NCI-H1105 (cell line): ENCODE results near the gene PTPRN2.

Source experiments
- DNase-seq: peaks from one replicate; lab custom pipeline; 2025; lab: John Stamatoyannopoulos, UW

PTPRN2 gene

GRCh38 chr7:157884461-157885062, 703.1 kb downstream of the PTPRN2 start:
- DNase-seq: no peak

DNA sequence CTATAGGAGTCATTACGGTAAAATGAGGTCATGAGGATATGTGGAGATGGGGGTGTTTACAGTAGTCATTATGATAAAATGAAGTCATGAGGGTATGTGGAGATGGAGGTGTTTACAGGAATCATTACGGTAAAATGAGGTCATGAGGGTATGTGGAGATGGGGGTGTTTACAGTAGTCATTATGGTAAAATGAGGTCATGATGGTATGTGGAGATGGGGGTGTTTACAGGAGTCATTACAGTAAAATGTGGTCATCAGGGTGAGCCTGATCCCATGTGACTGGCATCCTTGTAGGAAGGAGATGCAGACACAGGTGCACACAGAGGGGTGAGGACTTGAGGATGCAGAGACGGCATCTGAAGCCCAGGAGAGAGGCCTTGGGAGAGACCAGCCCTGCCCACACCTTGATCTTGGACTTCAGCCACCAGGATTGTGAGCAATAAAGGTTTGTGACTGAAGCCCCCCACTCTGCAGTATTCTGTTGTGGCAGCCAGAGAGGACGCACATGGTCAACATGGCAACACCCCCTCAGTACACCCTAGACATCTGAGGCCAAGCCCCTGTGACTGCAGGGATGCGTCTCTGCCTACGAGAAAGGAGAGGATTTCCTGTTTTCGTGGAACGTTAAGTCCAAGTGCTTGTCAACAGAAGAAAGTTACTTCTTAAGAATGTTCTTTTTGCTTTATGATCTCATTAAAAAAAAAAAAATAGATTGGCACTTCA, 706.4 kb downstream of the PTPRN2 start:
- no peak for DNase-seq

- no peak for DNase-seq
Observed at GRCh38 chr7:157879391-157879790, 708.2 kb downstream of the PTPRN2 start.

GRCh38 chr7:157877298-157878090, 710.1 kb downstream of the PTPRN2 start:
- DNase-seq: no peak

DNA sequence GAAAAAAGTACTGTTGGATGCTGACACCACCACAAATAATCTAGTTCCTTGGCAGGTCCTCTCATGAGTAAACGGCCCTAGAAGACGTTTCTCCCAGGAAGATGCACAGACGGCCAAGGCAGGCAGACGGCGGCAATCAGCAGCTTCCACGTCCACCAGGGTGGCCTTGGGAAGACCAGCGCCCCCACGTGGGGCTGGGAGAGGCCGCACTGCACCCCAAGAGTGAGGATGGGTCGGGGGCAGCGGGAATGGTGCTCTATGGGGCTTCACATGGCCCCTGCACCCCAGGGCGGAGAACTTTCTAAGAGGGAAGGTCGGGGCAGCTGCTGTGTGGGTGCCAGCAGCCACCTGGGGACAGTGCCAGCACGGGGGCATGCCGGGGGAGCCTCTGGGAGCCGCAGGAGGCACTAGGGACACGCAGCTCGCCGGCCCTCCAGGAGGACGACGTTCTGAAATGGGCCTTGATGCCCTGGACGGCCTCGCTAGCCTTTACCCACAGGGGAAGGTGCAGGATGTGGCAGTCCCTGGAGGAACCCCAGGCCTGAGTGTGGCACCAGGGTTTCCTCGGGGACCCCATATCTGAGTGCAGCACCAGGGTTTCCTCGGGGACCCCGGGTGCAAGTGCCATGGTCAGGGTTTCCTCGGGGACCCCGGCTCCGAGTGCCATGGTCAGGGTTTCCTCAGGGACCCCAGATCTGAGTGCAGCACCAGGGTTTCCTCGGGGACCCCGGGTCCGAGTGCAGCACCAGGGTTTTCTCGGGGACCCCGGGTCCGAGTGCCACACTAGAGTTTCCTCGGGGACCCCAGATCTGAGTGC, 710.9 kb downstream of the PTPRN2 start:
- no peak for DNase-seq

GRCh38 chr7:157875230-157876179, 712.1 kb downstream of the PTPRN2 start:
- no peak for DNase-seq

GRCh38 chr7:157874870-157875229, 712.8 kb downstream of the PTPRN2 start:
- DNase-seq: no peak

DNA sequence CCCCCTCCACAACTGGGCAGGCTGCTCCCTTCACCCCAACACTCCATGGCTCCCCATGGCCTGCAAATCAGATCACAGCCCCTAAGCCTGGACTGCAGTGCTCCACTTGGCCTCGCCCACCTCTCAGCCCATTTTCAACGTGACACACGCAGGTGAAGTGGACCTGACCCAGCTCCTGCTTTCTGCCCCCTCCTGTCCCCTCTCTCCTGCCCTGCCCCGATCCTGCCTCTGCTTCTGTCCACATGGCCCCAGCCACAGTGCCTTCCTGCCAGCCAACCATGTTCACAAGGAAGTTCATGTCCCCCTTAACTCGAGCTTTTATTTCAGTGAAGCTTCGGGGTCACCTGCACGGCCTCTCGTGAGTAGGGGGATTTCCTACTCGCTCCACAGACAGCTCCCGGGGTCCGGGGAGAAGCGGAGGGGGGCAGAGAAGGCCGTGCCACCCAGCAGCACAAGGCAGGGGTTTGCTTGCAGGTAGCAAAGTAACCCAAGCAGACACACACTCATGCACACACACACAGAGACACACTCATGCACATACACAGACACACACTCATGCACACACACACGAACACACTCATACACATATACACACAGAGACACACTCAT, 713.3 kb downstream of the PTPRN2 start:
- DNase-seq: no peak

DNA sequence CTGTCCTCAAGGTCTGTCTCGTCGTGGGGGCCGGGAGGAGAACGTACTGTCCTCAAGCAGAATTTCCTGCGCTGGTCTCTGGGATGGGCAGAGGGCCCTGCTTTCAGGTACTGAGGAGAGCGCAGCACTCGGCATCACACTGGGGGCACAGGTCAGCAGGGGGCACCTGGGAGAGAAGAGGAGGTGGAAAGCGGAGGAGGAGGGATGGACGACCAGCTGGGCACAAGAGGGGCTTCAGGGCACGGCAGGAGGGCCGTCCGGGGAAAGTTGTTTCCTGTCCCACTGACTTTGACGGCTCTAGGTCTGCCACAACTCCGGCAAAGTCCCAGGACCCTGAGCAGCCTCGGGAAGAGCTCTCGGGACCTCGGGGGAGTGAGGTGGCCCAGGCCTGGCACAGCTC, 714.0 kb downstream of the PTPRN2 start:
- no peak for DNase-seq

GRCh38 chr7:157873181-157873580, 714.4 kb downstream of the PTPRN2 start:
- DNase-seq: no peak

DNA sequence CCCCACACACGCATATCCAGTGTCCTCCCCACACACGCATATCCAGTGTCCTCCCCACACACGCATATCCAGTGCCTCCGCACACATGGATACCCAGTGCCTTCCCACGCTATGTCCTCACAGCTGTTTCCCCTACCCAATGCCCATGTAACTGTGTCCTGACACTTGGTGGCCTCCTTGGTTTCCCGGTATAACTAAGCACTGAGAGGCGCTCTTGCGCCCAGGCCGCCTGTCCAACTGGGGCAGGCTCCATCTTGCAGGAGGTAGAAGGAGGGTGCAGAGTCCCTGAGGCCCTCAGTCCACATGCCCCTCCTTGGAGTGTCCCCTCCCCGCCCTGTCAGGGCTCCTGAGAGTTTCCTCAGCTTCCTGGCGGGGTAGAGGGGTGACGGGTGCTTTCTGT, 715.2 kb downstream of the PTPRN2 start:
- no peak for DNase-seq

- no peak for DNase-seq
Observed at GRCh38 chr7:157871681-157872080, 715.9 kb downstream of the PTPRN2 start.

DNA sequence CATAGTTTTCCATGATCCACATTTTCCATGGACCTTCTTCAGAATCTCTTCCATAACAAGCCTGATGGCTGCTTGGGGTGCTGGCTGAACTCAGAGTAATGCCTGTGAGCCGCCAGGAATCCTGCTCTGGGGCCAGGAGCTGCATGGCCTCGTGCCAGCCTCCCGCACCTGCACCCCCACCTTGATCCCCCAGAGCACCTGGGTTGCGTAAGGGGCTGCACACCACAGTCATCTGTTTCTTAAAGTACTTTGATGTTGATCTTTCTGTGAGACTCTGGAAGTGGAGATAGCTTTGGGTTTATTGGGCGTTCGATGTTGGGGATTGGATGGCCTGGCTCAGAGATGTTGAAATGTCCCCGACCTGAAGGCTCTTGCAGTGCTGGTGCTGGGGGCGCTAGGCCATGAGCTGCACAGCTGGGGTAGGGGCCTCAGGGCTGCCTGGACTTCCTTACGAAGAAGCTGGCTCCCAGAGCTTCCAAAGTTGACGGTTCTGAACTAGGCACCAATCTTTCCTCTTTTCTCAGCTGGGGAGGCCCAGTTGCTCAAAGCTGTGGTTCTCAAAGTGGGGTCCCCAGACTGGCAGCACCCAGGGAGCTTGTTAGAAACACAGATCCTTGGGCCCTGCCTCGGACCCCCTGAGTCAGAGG, 716.9 kb downstream of the PTPRN2 start:
- no peak for DNase-seq

- DNase-seq: no peak
Observed at GRCh38 chr7:157869793-157870192, 717.8 kb downstream of the PTPRN2 start.

- no peak for DNase-seq
Observed at GRCh38 chr7:157867685-157868305, 719.8 kb downstream of the PTPRN2 start.

DNA sequence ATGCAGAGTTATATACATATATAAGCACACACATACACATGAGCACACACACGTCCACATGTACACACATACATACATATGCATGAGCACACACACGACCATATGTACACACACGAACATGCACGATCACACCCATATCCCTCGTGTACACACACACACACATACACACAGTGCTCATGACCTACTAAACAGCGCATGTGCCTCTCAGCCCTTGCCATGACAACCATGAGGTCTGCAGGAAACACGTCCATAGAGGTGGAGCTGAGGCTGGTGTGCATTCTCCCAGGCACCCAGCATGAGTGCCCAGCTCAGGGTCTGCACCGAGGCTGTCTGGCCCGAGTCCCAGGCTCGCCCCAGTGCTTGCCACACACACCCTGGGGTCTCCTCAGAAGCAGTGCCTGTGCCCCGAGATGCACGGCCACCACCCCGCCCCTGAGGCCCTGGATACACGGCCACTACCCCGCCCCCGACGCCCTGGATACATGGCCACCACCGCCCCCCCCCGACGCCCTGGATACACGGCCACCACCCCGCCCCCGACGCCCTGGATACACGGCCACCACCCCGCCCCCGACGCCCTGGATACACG, 721.2 kb downstream of the PTPRN2 start:
- no peak for DNase-seq

- DNase-seq: no peak
Observed at GRCh38 chr7:157865351-157866165, 722.1 kb downstream of the PTPRN2 start.

GRCh38 chr7:157864911-157865310, 722.7 kb downstream of the PTPRN2 start:
- DNase-seq: no peak
